ENCODE data around the gene TMEM43.
"Not testable (repeated sequence)": the region's sequence is repeated elsewhere in the genome, so short reads cannot be mapped to it uniquely, and the experiment has no call there.

Gene TMEM43

DNA sequence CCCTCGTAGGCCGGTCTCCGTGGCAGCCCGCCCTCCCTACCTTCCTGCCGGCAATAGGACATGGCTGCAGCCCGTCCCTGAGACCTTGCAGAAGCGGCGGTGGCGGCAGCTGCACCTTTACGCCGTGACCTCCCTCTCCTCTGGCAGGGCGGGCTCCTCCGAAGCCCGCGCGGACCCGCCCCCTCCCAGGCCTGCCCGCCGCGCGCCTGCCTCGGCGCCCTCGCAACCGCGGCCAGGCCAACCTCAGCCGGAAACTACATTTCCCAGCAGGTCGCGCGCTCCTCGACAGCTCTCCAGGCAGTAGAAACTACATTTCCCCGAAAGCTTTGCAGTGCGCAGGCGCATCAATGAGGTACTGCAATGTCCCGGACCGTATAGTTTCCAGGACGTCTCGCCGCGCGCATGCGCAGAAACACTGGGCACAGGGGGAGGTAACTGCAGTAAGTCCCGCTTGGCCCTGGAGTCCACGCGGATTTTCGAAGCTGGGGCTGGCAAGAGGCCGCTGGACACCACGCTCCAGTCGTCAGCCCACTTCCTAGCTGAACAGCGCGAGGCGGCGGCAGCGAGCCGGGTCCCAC is at the start of gene TMEM43, which contains the start of gene CHCHD4:
TMEM43 (plus strand) TSS at position 438 of the 578 bp plus-strand sequence. CDS start 142 bp downstream, outside the sequence.
CHCHD4 (minus strand) TSS at position 256 of the 578 bp plus-strand sequence; CDS start at position 62, 194 bp downstream.
- peak within 1 kb of the TSS; percentile 98 for H3K27ac Mint-ChIP-seq
- peaks cover 28% of the 10 kb centered on the region for H3K36me3 Mint-ChIP-seq
- H3K4me1 Mint-ChIP-seq (ENCODE audit: low read depth) = peaks cover 56% of the 10 kb centered on the region
- peak within 1 kb of the TSS; percentile 97 for H3K4me3 Mint-ChIP-seq
- H3K27me3 Mint-ChIP-seq = no peaks in the 10 kb centered on the region
- no peaks in the 10 kb centered on the region for H3K9me3 Mint-ChIP-seq (ENCODE audit: low read depth)

DNA sequence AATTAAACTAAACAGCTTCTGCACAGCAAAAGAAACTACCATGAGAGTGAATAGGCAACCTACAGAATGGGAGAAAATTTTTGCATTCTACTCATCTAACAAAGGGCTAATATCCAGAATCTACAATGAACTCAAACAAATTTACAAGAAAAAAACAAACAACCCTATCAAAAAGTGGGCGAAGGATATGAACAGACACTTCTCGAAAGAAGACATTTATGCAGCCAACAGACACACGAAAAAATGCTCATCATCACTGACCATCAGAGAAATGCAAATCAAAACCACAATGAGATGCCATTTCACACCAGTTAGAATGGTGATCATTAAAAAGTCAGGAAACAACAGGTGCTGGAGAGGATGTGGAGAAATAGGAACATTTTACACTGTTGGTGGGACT is 49.6 kb upstream of the TMEM43 start:
- not testable (repeated sequence) for H3K9me3 Mint-ChIP-seq (ENCODE audit: low read depth); H3K27me3 Mint-ChIP-seq; H3K4me3 Mint-ChIP-seq; H3K36me3 Mint-ChIP-seq; H3K27ac Mint-ChIP-seq; H3K4me1 Mint-ChIP-seq (ENCODE audit: low read depth)

- no peak overlapping the region for H3K27ac Mint-ChIP-seq
- no peak overlapping the region for H3K4me3 Mint-ChIP-seq
- peaks cover 2% of the 10 kb centered on the region for H3K4me1 Mint-ChIP-seq (ENCODE audit: low read depth)
- no peaks in the 10 kb centered on the region for H3K9me3 Mint-ChIP-seq (ENCODE audit: low read depth)
- H3K36me3 Mint-ChIP-seq = peaks cover 4% of the 10 kb centered on the region
- H3K27me3 Mint-ChIP-seq = peaks cover 5% of the 10 kb centered on the region
Measured at GRCh38 chr3:14077310-14077709, 47.5 kb upstream of the TMEM43 start.

GRCh38 chr3:14082108-14082657 is 42.7 kb upstream of the TMEM43 start:
- Mint-ChIP-seq H3K4me1 (ENCODE audit: low read depth) (peaks cover 3% of the 10 kb centered on the region), H3K27me3 (peaks cover 3% of the 10 kb centered on the region), H3K9me3 (ENCODE audit: low read depth) (no peaks in the 10 kb centered on the region), H3K36me3 (peaks cover 8% of the 10 kb centered on the region), H3K4me3 (no peak overlapping the region), H3K27ac (no peak overlapping the region)

GRCh38 chr3:14087461-14087860 is 37.4 kb upstream of the TMEM43 start:
- Mint-ChIP-seq H3K9me3 (ENCODE audit: low read depth) (peaks cover 11% of the 10 kb centered on the region), H3K27me3 (peaks cover 14% of the 10 kb centered on the region)
- not testable (repeated sequence) for H3K4me3 Mint-ChIP-seq; H3K27ac Mint-ChIP-seq; H3K4me1 Mint-ChIP-seq (ENCODE audit: low read depth); H3K36me3 Mint-ChIP-seq

DNA sequence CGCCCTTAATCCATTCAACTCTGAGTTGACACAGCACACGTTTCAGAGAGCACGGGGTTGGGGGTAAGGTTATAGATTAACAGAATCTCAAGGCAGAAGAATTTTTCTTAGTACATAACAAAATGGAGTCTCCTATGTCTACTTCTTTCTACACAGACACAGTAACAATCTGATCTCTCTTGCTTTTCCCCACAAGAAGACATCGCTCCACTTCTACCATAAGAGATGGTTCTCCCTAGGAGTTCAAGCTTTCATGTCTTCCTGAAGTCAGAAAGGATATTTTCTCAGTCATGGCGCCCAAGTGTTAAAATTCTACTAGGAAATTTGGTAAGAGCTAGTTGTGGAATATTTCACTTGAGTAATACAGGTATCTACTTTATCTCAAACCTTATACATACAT is 32.9 kb upstream of the TMEM43 start:
- H3K4me3 Mint-ChIP-seq; H3K36me3 Mint-ChIP-seq; H3K27ac Mint-ChIP-seq; H3K4me1 Mint-ChIP-seq (ENCODE audit: low read depth): not testable (repeated sequence)
- peaks cover 11% of the 10 kb centered on the region for H3K9me3 Mint-ChIP-seq (ENCODE audit: low read depth)
- peaks cover 20% of the 10 kb centered on the region for H3K27me3 Mint-ChIP-seq

GRCh38 chr3:14092464-14092863 is 32.4 kb upstream of the TMEM43 start:
- peaks cover 22% of the 10 kb centered on the region for H3K27me3 Mint-ChIP-seq
- H3K9me3 Mint-ChIP-seq (ENCODE audit: low read depth) = peaks cover 13% of the 10 kb centered on the region
- H3K27ac Mint-ChIP-seq = no peak overlapping the region
- H3K4me1 Mint-ChIP-seq (ENCODE audit: low read depth) = no peaks in the 10 kb centered on the region
- no peaks in the 10 kb centered on the region for H3K36me3 Mint-ChIP-seq
- no peak overlapping the region for H3K4me3 Mint-ChIP-seq

DNA sequence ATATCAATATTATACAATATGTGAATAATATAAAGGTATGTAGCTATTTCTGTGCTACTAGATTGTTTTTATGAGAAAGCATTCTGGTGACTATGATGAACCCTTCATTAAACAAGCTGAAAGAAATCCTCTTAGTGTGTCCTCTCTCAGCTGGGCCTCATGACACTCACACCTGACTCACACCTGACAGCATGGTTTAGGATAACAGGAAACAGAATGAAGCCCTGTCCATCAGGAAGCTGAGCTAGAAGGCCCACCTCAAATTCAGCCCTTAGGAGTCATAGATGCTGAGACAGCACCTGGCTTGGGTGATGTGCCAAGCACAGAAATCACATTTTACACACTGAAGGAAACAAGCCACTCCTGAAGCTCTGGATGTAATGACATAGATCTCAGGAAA is 31.0 kb upstream of the TMEM43 start:
- H3K27ac Mint-ChIP-seq = no peak overlapping the region
- H3K27me3 Mint-ChIP-seq = peaks cover 26% of the 10 kb centered on the region
- H3K4me3 Mint-ChIP-seq = no peak overlapping the region
- peaks cover 7% of the 10 kb centered on the region for H3K9me3 Mint-ChIP-seq (ENCODE audit: low read depth)
- no peaks in the 10 kb centered on the region for H3K4me1 Mint-ChIP-seq (ENCODE audit: low read depth)
- H3K36me3 Mint-ChIP-seq = no peaks in the 10 kb centered on the region

DNA sequence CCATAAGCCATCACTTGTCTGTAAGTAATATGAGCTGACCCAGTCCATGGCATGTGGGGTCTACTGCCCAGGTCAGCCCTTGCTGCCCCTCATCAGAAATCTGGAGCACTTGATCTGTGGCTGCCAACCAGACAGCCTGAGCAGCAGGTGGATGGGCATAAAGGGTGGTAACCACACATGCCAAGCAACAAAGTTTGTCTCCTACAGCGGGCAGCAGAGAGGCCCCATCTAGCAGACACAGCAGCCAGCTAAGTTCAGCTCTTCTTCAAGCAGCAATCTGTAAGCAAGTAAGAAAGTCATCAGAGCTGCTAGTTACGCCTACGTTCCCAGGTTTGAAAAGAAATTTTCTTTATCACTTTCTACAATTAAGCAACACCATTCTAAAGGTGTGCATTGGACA is 28.1 kb upstream of the TMEM43 start:
- Mint-ChIP-seq H3K9me3 (ENCODE audit: low read depth) (peaks cover 7% of the 10 kb centered on the region), H3K4me1 (ENCODE audit: low read depth) (no peaks in the 10 kb centered on the region), H3K27me3 (peaks cover 21% of the 10 kb centered on the region), H3K27ac (no peak overlapping the region), H3K36me3 (no peaks in the 10 kb centered on the region), H3K4me3 (no peak overlapping the region)

- H3K27ac Mint-ChIP-seq = no peak overlapping the region
- peaks cover 7% of the 10 kb centered on the region for H3K9me3 Mint-ChIP-seq (ENCODE audit: low read depth)
- H3K4me1 Mint-ChIP-seq (ENCODE audit: low read depth) = no peaks in the 10 kb centered on the region
- H3K36me3 Mint-ChIP-seq = no peaks in the 10 kb centered on the region
- H3K4me3 Mint-ChIP-seq = no peak overlapping the region
- peaks cover 21% of the 10 kb centered on the region for H3K27me3 Mint-ChIP-seq
Measured at GRCh38 chr3:14097616-14098391, 27.0 kb upstream of the TMEM43 start.

GRCh38 chr3:14109821-14110220 is 15.0 kb upstream of the TMEM43 start:
- not testable (repeated sequence) for H3K27me3 Mint-ChIP-seq; H3K27ac Mint-ChIP-seq; H3K9me3 Mint-ChIP-seq (ENCODE audit: low read depth); H3K4me3 Mint-ChIP-seq; H3K4me1 Mint-ChIP-seq (ENCODE audit: low read depth)
- peaks cover 15% of the 10 kb centered on the region for H3K36me3 Mint-ChIP-seq

DNA sequence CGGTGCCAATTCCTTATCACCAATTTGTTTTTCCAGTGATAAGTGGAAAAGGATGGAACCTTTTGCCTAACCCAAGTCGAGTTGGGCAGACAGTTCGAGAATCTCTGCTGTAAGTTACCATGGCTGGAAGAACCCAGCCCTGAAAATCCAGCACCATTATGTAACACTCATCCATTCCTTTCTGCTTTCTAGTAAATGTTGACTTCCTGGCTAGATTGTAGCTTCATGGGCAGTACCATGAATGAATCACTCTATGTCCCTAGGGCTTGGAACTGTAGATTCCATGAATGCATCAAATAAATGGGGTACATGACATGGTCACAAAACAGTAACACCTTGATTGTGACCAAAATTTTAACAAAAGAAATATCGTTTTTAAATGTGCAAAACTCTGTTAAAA is 14.2 kb upstream of the TMEM43 start:
- Mint-ChIP-seq H3K4me1 (ENCODE audit: low read depth) (no peaks in the 10 kb centered on the region), H3K4me3 (no peak overlapping the region), H3K27me3 (no peaks in the 10 kb centered on the region), H3K36me3 (peaks cover 15% of the 10 kb centered on the region), H3K9me3 (ENCODE audit: low read depth) (no peaks in the 10 kb centered on the region), H3K27ac (no peak overlapping the region)

GRCh38 chr3:14113965-14114635 is 10.8 kb upstream of the TMEM43 start:
- Mint-ChIP-seq H3K27me3 (no peaks in the 10 kb centered on the region), H3K36me3 (peaks cover 20% of the 10 kb centered on the region), H3K27ac (no peak overlapping the region), H3K4me3 (no peak overlapping the region), H3K9me3 (ENCODE audit: low read depth) (no peaks in the 10 kb centered on the region), H3K4me1 (ENCODE audit: low read depth) (no peaks in the 10 kb centered on the region)

DNA sequence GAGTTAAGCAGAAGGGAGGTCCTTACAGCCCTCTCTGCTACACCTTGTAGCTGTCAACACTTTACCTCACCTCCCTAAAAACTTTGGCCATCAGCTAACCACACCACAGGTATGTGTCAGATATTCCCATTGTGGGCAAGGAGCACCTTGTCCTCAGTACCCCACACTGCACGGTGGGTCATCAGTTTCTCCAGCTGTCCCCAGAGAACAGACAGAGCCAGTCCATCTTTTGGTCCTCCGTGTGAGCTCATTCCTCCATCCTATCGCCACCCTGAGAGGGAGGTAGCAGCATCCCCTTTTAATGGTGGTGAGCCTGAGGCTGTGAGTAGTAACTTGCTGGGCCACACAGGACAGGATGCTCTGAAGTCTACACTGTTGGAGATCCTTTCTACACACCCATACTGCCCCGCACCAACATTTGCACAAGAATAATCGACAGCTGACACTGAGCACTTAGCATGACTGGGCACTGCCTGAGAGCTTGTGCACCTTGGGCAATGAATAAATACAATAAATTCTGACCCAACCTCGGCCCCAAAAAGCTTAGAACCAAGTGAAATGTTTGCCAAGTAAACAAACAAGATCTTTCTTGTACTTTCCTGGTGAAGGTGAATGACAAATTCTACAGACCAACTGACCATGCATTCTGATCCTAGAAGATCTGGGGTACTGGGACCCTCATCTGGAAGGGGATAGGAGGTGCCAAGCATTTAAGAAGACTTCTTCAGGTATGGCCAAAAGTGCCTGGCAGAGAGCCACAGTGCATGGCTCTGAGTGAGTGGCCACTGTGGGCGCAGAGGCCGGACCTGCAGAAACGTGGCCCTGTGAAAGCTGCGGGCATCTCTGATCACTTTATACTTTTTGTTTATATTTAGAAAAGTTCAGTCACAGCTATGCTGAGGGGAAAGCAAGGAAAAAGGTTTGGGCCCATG is 7.1 kb upstream of the TMEM43 start:
- peaks cover 25% of the 10 kb centered on the region for H3K36me3 Mint-ChIP-seq
- H3K4me1 Mint-ChIP-seq (ENCODE audit: low read depth) = peaks cover 15% of the 10 kb centered on the region
- no peaks in the 10 kb centered on the region for H3K9me3 Mint-ChIP-seq (ENCODE audit: low read depth)
- H3K27me3 Mint-ChIP-seq = no peaks in the 10 kb centered on the region
- H3K4me3 Mint-ChIP-seq = no peak overlapping the region
- H3K27ac Mint-ChIP-seq = no peak overlapping the region
